WERI-Rb-1 (cell line): Measurements from ENCODE around the gene CLASRP.
A peak's percentile ranks its signal among the peaks of the same experiment; 100 is the strongest.

Experiments
- DNase-seq: peaks from one replicate; pipeline ENCODE4 v3.0.0-alpha.2; 2020
- H3K27ac ChIP-seq: fragments of 250-450 bp; sonication (Bioruptor Pico); 2 replicates; pipeline ENCODE4 v1.5.1; 2020; ENCODE audit warnings: mild to moderate bottlenecking, moderate library complexity
- H3K27me3 ChIP-seq: fragments of 250-450 bp; sonication (Bioruptor Pico); 2 replicates; pipeline ENCODE4 v1.5.1; 2021; ENCODE audit warnings: mild to moderate bottlenecking, low read depth, moderate library complexity; ENCODE audit not compliant: insufficient read depth, severe bottlenecking
- H3K36me3 ChIP-seq: fragments of 250-450 bp; sonication (Bioruptor Pico); 2 replicates; pipeline ENCODE4 v1.5.1; 2020; ENCODE audit warnings: mild to moderate bottlenecking, moderate library complexity
- H3K4me3 ChIP-seq: 2 replicates; pipeline ENCODE4 v1.5.1; 2011; ENCODE audit warnings: low read depth, mild to moderate bottlenecking, control low read depth, low read length
- H3K9me3 ChIP-seq: fragments of 250-450 bp; sonication (Bioruptor Pico); 2 replicates; pipeline ENCODE4 v1.5.1; 2021; ENCODE audit warnings: mild to moderate bottlenecking, moderate library complexity; ENCODE audit not compliant: severe bottlenecking
- TF ChIP-seq, protein P1 (sequence below): IDR thresholded peaks from 2 replicates; pipeline ENCODE4 v1.5.1; 2011; ENCODE audit warnings: low read depth, mild to moderate bottlenecking, control low read depth, inconsistent platforms, low read length

Gene CLASRP

DNA sequence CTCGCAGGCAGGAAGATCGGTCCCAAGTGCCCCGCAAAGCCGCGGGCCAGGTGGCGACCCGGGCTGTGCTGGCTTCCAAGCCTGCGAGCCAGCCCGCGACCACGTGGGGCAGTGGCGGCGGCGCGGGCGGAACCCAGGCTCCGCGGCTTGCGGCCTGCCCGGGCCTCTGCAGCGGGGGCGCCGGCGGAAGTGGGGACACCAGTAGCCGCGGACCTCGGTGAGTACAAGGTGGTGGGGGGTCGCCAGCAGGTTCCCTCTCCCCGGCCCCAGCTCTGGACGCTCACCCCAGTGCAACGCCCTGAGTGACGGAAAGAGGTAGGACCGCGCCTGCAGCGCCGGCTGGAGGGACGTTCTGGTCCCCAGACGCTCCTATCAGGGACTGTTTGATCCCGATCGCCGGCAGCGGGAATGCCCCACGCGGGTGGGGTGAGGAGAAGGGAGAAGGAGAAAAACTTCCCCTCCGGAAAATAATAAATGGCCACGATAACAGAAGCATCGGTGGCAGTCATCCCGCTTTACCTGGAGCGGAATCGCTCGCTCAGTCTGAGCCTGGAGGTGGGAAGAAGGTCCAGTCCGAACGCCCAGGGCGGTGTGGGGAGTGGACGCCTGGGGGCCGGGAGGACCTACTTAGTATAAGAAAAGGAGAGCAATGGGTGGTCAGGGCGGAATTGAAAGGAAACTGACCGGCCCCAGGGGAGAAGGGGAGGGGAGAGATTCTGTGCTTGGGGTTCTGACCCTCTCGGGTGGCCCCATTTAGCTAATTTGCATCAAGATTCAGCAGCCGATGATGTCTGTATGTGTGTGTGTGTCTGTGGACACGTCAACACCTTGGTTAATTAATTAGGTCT is 40.4 kb downstream of the CLASRP start, which contains the start of gene GEMIN7:
GEMIN7 (plus strand) TSS at position 198 of the 848 bp plus-strand sequence. CDS start 10,855 bp downstream, outside the sequence.
- Histone ChIP-seq H3K4me3 (peak within 1 kb of the TSS; percentile 99), H3K27ac (peak within 1 kb of the TSS; percentile 81), H3K9me3 (no peaks in the 10 kb centered on the region), H3K27me3 (no peaks in the 10 kb centered on the region), H3K36me3 (peaks cover 16% of the 10 kb centered on the region)
- TF ChIP-seq, protein P1, sequence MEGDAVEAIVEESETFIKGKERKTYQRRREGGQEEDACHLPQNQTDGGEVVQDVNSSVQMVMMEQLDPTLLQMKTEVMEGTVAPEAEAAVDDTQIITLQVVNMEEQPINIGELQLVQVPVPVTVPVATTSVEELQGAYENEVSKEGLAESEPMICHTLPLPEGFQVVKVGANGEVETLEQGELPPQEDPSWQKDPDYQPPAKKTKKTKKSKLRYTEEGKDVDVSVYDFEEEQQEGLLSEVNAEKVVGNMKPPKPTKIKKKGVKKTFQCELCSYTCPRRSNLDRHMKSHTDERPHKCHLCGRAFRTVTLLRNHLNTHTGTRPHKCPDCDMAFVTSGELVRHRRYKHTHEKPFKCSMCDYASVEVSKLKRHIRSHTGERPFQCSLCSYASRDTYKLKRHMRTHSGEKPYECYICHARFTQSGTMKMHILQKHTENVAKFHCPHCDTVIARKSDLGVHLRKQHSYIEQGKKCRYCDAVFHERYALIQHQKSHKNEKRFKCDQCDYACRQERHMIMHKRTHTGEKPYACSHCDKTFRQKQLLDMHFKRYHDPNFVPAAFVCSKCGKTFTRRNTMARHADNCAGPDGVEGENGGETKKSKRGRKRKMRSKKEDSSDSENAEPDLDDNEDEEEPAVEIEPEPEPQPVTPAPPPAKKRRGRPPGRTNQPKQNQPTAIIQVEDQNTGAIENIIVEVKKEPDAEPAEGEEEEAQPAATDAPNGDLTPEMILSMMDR, result no peak
- DNase-seq, result peak; percentile 82

GRCh38 chr19:45079911-45080370 is 41.1 kb downstream of the CLASRP start:
- no peaks in the 10 kb centered on the region for H3K27me3 ChIP-seq
- H3K36me3 ChIP-seq, result peaks cover 22% of the 10 kb centered on the region
- DNase-seq, result no peak
- peak overlapping the region; percentile 81 for H3K27ac ChIP-seq
- H3K4me3 ChIP-seq, result peak overlapping the region; percentile 99
- TF ChIP-seq, protein P1, result no peak
- H3K9me3 ChIP-seq, result no peaks in the 10 kb centered on the region

DNA sequence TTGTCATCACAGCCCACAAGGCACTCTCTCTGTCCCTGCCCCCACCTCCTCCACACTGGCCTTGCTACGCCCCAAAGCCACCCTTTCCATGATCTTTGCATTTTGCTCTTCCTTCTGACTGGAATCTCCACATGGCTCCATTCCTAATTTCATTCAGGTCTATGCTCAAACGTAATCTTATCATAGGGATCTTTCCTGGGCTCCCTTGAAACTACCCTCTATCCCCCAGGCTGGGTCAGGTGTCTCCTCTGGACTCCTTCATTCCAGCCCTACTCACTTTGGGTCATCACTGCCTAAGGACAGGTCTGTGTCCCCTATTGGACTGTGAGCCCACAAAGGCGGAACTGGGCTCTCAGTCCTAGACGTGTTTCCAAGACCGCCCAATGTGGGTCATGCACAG is 43.3 kb downstream of the CLASRP start:
- no peak for DNase-seq
- Histone ChIP-seq H3K4me3 (no peak overlapping the region), H3K36me3 (peaks cover 39% of the 10 kb centered on the region), H3K27me3 (no peaks in the 10 kb centered on the region), H3K9me3 (no peaks in the 10 kb centered on the region), H3K27ac (no peak overlapping the region)
- TF ChIP-seq, protein P1, result no peak

- H3K36me3 ChIP-seq, result peaks cover 54% of the 10 kb centered on the region
Observed at GRCh38 chr19:45086480-45086879, 47.6 kb downstream of the CLASRP start.

GRCh38 chr19:45087531-45087930 is 48.7 kb downstream of the CLASRP start:
- Histone ChIP-seq H3K27ac (no peak overlapping the region), H3K4me3 (no peak overlapping the region), H3K36me3 (peaks cover 45% of the 10 kb centered on the region), H3K9me3 (no peaks in the 10 kb centered on the region), H3K27me3 (no peaks in the 10 kb centered on the region)
- DNase-seq, result no peak
- TF ChIP-seq, protein P1, result no peak

More at GRCh38 chr19:45086480-45086879, 47.6 kb downstream of the CLASRP start:
- TF ChIP-seq, protein P1, result no peak
- Histone ChIP-seq H3K27ac (no peak overlapping the region), H3K9me3 (no peaks in the 10 kb centered on the region), H3K4me3 (no peak overlapping the region), H3K27me3 (no peaks in the 10 kb centered on the region)
- DNase-seq, result no peak
